GM23248 (cell line): ENCODE data around the gene TMEM154.

Experiments
- EZH2 ChIP-seq: fragments of 200-600 bp; sonication (generic); IDR thresholded peaks from 2 replicates; pipeline ENCODE4 v1.6.1; 2018; ENCODE audit warnings: antibody characterized with exemption, mild to moderate bottlenecking; ENCODE audit not compliant: insufficient read depth, poor library complexity, severe bottlenecking
- EZH2phosphoT487 ChIP-seq: fragments of 200-600 bp; sonication (generic); IDR thresholded peaks from 2 replicates; pipeline ENCODE4 v1.6.1; 2018; ENCODE audit warnings: antibody characterized with exemption, moderate library complexity, mild to moderate bottlenecking, low read depth; ENCODE audit not compliant: insufficient read depth

DNA sequence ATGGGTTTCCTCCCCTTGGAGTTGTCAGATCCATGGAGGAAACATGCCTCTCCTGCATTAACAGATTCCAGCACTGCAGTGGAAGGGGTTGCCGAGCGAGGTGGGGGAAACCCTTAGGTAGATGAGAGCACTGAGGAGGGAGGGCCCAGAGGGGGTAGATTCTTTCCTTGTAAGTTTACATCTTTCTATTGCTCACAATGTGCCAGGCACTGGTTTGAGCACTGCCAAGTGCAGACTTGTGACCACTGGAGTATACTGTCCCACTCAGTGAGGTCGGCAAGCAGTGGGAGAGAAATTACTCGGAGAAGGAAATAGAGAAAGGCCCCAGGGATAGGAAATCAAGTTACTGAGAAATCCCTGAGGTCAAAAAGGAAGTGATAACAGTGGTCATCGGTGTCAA lies 27.8 kb upstream of the TMEM154 start:
- no peak for TF ChIP-seq EZH2phosphoT487
- no peak for TF ChIP-seq EZH2
